ENCODE results near the gene COL6A3. TPM values are rescaled to one million over a fixed set of nuclear protein-coding genes. Genes with fewer than 3 reads are reported as not detected.
A peak's percentile ranks its signal among the peaks of the same experiment; 100 is the strongest.

COL6A3 gene
- total RNA-seq, 6 experiments from 2014 or later = 409 to 759 (median 458) TPM

GRCh38 chr2:237316339-237316738, 97.6 kb downstream of the COL6A3 start:
- DNase-seq = no peak
- Mint-ChIP-seq H3K4me1 (ENCODE audit: low read depth) (peaks cover 79% of the 10 kb centered on the region), H3K36me3 (ENCODE audit: low read depth) (peaks cover 36% of the 10 kb centered on the region), H3K27me3 (ENCODE audit: insufficient read depth) (peaks cover 20% of the 10 kb centered on the region), H3K4me3 (no peak overlapping the region), H3K27ac (peak overlapping the region; percentile 74), H3K9me3 (peaks cover 5% of the 10 kb centered on the region; the same call in 1 of the 2 replicates)
- no peak for TF ChIP-seq CTCF (IDR thresholded peaks at IDR 0.05)

DNA sequence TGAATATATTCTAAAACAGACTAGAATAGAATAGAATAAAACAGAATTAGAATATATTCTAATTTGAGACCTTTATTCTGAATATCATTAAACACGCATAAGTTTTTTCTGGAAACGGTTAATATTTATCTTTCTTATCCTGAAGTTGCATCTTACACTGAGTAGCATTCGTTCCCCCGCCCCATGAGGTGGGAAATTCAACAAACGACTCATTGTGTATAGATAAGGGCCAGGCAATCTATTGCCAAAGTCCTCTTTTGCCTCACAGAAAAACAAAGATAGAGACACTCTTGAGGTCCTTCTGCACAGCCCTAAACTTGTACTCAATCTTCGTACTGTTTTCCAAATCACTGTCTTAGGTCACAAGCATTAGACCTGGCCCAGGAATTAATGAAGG, 98.1 kb downstream of the COL6A3 start:
- peaks cover 20% of the 10 kb centered on the region for H3K27me3 Mint-ChIP-seq (ENCODE audit: insufficient read depth)
- peaks cover 5% of the 10 kb centered on the region; the same call in 1 of the 2 replicates for H3K9me3 Mint-ChIP-seq
- DNase-seq = no peak
- peaks cover 78% of the 10 kb centered on the region for H3K4me1 Mint-ChIP-seq (ENCODE audit: low read depth)
- peak overlapping the region; percentile 95 for H3K27ac Mint-ChIP-seq
- H3K4me3 Mint-ChIP-seq = peak overlapping the region; percentile 50; the same call in 1 of the 2 replicates
- no peak for TF ChIP-seq CTCF (IDR thresholded peaks at IDR 0.05)
- peaks cover 31% of the 10 kb centered on the region for H3K36me3 Mint-ChIP-seq (ENCODE audit: low read depth)

GRCh38 chr2:237315170-237315828, 98.7 kb downstream of the COL6A3 start:
- Mint-ChIP-seq H3K27me3 (ENCODE audit: insufficient read depth) (peaks cover 20% of the 10 kb centered on the region), H3K36me3 (ENCODE audit: low read depth) (peaks cover 26% of the 10 kb centered on the region), H3K9me3 (peaks cover 5% of the 10 kb centered on the region; the same call in 1 of the 2 replicates), H3K4me1 (ENCODE audit: low read depth) (peaks cover 78% of the 10 kb centered on the region), H3K4me3 (peak overlapping the region; percentile 50), H3K27ac (peak overlapping the region; percentile 95)
- peak; percentile 97 for DNase-seq
- peak; percentile 64 for TF ChIP-seq CTCF (IDR thresholded peaks at IDR 0.05)

DNA sequence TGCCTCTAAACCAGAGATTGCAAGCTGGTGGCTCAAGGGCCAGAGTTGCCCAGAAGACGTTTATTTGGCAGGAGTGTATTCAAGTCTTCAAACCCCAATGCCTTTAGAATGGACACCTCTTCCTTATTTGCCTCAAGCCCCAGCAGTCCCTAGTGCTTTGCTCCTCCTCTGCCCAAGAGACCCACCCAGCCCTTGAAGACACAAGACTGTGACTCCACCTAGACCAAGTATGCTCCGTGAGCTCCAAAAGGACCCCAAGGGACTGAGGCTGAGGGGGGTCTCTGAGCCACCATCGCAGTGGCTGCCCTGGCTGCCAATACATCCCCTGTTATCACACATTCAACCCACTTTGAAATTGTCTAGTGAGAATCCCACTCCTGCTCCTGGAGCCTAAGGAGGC, 99.3 kb downstream of the COL6A3 start:
- Mint-ChIP-seq H3K27me3 (ENCODE audit: insufficient read depth) (peaks cover 19% of the 10 kb centered on the region), H3K9me3 (peaks cover 5% of the 10 kb centered on the region; the same call in 1 of the 2 replicates), H3K4me3 (peak overlapping the region; percentile 50; the same call in 1 of the 2 replicates), H3K27ac (peak overlapping the region; percentile 95), H3K36me3 (ENCODE audit: low read depth) (peaks cover 26% of the 10 kb centered on the region), H3K4me1 (ENCODE audit: low read depth) (peaks cover 75% of the 10 kb centered on the region)
- no peak for TF ChIP-seq CTCF (IDR thresholded peaks at IDR 0.05)
- no peak for DNase-seq

DNA sequence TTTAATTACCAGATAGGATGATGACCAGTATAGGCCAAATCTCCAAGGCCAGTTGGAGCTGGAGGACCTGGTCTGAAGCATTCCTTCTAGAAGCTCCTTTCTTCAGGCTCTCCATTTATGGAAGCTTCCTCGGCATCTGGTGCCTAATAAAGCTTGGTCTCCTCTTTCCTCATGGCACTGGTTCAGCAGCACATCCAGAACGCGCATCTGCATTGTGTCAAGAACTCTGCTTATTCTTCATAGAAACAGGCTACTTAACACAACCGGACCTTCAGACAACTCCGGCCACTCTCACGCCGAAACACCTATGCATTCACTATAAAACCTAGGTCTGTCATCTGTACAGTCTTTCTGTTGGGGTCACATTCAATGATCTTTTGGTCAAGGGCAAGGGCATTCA, 99.8 kb downstream of the COL6A3 start:
- Mint-ChIP-seq H3K4me3 (no peak overlapping the region), H3K9me3 (peaks cover 5% of the 10 kb centered on the region; the same call in 1 of the 2 replicates), H3K4me1 (ENCODE audit: low read depth) (peaks cover 77% of the 10 kb centered on the region), H3K27ac (peak overlapping the region; percentile 95), H3K27me3 (ENCODE audit: insufficient read depth) (peaks cover 14% of the 10 kb centered on the region), H3K36me3 (ENCODE audit: low read depth) (peaks cover 26% of the 10 kb centered on the region)
- TF ChIP-seq CTCF (IDR thresholded peaks at IDR 0.05) = no peak
- no peak for DNase-seq

Data from HFFc6 (cell line).